ENCODE measurements around the gene GRB2.
"Not testable (repeated sequence)": the region's sequence is repeated elsewhere in the genome, so short reads cannot be mapped to it uniquely, and the experiment has no call there.

The GRB2 gene

GRCh38 chr17:75370286-75370915 lies 35.1 kb downstream of the GRB2 start:
- Histone ChIP-seq H3K27me3 (ENCODE audit: insufficient read depth, poor library complexity, severe bottlenecking) (no peaks in the 10 kb centered on the region), H3K27ac (replicated peaks) (no peak overlapping the region), H3K4me3 (replicated peaks; ENCODE audit: insufficient read depth, low read length) (no peak overlapping the region)
- TF ChIP-seq CTCF (IDR thresholded peaks at IDR 0.05; ENCODE audit: insufficient read depth, low read length): no peak
- TF ChIP-seq GABPA (IDR thresholded peaks at IDR 0.05; ENCODE audit: low read depth): no peak
- TF ChIP-seq REST (IDR thresholded peaks at IDR 0.05; ENCODE audit: insufficient replicate concordance, low read depth): no peak
- no peak for TF ChIP-seq POLR2AphosphoS5 (IDR thresholded peaks at IDR 0.05; ENCODE audit: low read depth)
- DNase-seq (ENCODE audit: low read depth in 1 of 2, low spot score in 1 of 2): no peak

GRCh38 chr17:75367838-75368789 lies 37.4 kb downstream of the GRB2 start:
- H3K4me3 ChIP-seq (replicated peaks; ENCODE audit: insufficient read depth, low read length); H3K27me3 ChIP-seq (ENCODE audit: insufficient read depth, poor library complexity, severe bottlenecking); DNase-seq (ENCODE audit: low read depth in 1 of 2, low spot score in 1 of 2); H3K27ac ChIP-seq (replicated peaks): not testable (repeated sequence)

GRCh38 chr17:75367312-75367711 lies 38.2 kb downstream of the GRB2 start:
- Histone ChIP-seq H3K27ac (replicated peaks) (no peak overlapping the region), H3K27me3 (ENCODE audit: insufficient read depth, poor library complexity, severe bottlenecking) (no peaks in the 10 kb centered on the region), H3K4me3 (replicated peaks; ENCODE audit: insufficient read depth, low read length) (no peak overlapping the region)
- DNase-seq (ENCODE audit: low read depth in 1 of 2, low spot score in 1 of 2): no peak
- TF ChIP-seq REST (IDR thresholded peaks at IDR 0.05; ENCODE audit: insufficient replicate concordance, low read depth): no peak
- no peak for TF ChIP-seq SPI1 (IDR thresholded peaks at IDR 0.05; ENCODE audit: borderline replicate concordance, low read depth)
- no peak for TF ChIP-seq POLR2AphosphoS5 (IDR thresholded peaks at IDR 0.05; ENCODE audit: low read depth)
- TF ChIP-seq GABPA (IDR thresholded peaks at IDR 0.05; ENCODE audit: low read depth): no peak
- TF ChIP-seq CTCF (IDR thresholded peaks at IDR 0.05; ENCODE audit: insufficient read depth, low read length): no peak

GRCh38 chr17:75366432-75366831 lies 39.0 kb downstream of the GRB2 start:
- DNase-seq (ENCODE audit: low read depth in 1 of 2, low spot score in 1 of 2): no peak
- no peak overlapping the region for H3K4me3 ChIP-seq (replicated peaks; ENCODE audit: insufficient read depth, low read length)
- no peaks in the 10 kb centered on the region for H3K27me3 ChIP-seq (ENCODE audit: insufficient read depth, poor library complexity, severe bottlenecking)
- H3K27ac ChIP-seq (replicated peaks): no peak overlapping the region
- no peak for TF ChIP-seq SPI1 (IDR thresholded peaks at IDR 0.05; ENCODE audit: borderline replicate concordance, low read depth)
- TF ChIP-seq POLR2AphosphoS5 (IDR thresholded peaks at IDR 0.05; ENCODE audit: low read depth): no peak
- TF ChIP-seq REST (IDR thresholded peaks at IDR 0.05; ENCODE audit: insufficient replicate concordance, low read depth): no peak
